Transverse colon (tissue), 4 donors: ENCODE results near the gene FMNL3.

Experiments used
- POLR2A ChIP-seq: fragments of 450-650 bp; IDR thresholded peaks from one replicate; pipeline ENCODE4 v1.6.1; 2016; ENCODE audit warnings: antibody characterized with exemption, mild to moderate bottlenecking, moderate library complexity
- POLR2AphosphoS5 ChIP-seq, 3 donors: sonication (generic); formaldehyde crosslinking; IDR thresholded peaks; one replicate each; pipeline ENCODE4 v1.6.1; 2016; ENCODE audit warnings: antibody characterized with exemption in 3 of 3
- TF ChIP-seq, protein P1 (sequence below), 5 experiments: fragments of 200-600 bp in 3 of 5; fragments of 450-650 bp in 2 of 5; sonication (generic) in 3 of 5; IDR thresholded peaks; 1 replicate in 2 of 5; 2 replicates in 3 of 5; pipeline ENCODE4 v1.5.1; 2016 to 2017; ENCODE audit warnings: antibody characterized with exemption in 5 of 5, inconsistent platforms in 3 of 5, mild to moderate bottlenecking in 2 of 5, moderate library complexity in 1 of 5

DNA sequence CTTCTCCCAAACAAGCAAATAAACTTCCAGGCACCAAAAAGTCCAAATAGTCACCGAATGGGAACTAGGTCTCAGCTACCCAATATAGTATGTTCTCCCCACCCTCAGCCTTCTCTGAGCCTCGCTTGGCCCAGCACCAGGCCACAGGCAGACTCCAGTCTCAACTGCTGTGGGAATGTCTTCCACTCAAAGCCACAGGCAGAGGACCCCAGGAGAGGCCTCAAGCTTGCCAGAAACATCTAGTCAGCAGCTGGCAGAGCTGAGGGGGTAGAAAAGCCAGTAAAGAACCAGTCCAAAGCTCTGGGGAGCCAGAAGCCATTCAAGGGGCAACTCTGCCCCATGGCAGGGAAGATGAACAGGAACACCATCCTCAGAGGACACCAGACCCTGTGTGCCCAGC lies 41.8 kb downstream of the FMNL3 start:
- TF ChIP-seq POLR2A (no peak), POLR2AphosphoS5 (IDR thresholded peaks at IDR 0.05) (no peak)
- TF ChIP-seq, protein P1, sequence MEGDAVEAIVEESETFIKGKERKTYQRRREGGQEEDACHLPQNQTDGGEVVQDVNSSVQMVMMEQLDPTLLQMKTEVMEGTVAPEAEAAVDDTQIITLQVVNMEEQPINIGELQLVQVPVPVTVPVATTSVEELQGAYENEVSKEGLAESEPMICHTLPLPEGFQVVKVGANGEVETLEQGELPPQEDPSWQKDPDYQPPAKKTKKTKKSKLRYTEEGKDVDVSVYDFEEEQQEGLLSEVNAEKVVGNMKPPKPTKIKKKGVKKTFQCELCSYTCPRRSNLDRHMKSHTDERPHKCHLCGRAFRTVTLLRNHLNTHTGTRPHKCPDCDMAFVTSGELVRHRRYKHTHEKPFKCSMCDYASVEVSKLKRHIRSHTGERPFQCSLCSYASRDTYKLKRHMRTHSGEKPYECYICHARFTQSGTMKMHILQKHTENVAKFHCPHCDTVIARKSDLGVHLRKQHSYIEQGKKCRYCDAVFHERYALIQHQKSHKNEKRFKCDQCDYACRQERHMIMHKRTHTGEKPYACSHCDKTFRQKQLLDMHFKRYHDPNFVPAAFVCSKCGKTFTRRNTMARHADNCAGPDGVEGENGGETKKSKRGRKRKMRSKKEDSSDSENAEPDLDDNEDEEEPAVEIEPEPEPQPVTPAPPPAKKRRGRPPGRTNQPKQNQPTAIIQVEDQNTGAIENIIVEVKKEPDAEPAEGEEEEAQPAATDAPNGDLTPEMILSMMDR (IDR thresholded peaks at IDR 0.05), result no peak
